ENCODE results near the gene PLA2G4B.

DNA sequence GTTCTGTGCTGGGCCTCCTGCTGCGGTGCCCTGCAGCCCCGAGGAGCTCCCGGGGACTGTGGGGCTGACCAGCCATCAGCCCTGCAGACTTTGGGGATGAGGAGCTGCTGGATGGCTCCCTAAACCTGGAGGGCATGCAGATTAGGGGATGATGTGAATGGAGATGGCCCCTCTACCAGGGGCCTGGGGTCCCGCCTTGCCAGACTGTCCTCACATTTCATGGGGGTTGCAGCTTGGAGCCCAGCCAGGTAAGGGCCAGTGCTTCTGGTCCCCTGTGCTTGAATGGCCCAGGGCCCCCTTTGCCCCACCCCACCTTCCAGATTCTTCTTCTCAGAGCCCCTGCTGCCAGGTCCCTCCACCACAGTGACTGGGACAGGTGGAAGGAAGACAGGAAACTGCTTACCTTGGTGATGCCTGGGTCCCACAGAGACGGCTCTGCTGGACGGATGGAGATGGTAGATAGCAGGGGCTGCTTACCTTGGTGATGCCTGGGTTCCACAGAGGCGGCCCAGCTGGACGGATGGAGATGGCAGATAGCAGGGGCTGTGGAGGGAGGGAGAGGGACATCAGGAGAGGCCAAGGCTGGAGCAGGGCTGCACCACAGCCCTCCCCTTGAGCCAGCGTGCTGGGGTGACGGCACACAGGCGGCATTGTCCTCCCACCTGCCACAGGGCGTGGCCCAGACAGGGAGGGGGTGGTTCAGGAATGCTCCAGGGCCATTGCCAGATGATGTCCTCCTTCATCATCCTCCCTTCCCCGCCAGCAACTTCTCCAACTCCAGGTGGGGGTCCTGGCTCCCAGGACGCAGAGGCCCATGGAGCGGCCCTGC, 55.0 kb downstream of the PLA2G4B start, which contains the start of gene SPTBN5:
- TF ChIP-seq POLR2A (IDR thresholded peaks at IDR 0.05) (no peak), POLR2AphosphoS5 (IDR thresholded peaks at IDR 0.05) (no peak)
- TF ChIP-seq, protein P1, sequence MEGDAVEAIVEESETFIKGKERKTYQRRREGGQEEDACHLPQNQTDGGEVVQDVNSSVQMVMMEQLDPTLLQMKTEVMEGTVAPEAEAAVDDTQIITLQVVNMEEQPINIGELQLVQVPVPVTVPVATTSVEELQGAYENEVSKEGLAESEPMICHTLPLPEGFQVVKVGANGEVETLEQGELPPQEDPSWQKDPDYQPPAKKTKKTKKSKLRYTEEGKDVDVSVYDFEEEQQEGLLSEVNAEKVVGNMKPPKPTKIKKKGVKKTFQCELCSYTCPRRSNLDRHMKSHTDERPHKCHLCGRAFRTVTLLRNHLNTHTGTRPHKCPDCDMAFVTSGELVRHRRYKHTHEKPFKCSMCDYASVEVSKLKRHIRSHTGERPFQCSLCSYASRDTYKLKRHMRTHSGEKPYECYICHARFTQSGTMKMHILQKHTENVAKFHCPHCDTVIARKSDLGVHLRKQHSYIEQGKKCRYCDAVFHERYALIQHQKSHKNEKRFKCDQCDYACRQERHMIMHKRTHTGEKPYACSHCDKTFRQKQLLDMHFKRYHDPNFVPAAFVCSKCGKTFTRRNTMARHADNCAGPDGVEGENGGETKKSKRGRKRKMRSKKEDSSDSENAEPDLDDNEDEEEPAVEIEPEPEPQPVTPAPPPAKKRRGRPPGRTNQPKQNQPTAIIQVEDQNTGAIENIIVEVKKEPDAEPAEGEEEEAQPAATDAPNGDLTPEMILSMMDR (IDR thresholded peaks at IDR 0.05) = no peak

Data from prostate gland (tissue), 2 donors.